Colonic mucosa (tissue), 4 donors: ENCODE measurements around the gene ALPI. TPM values are rescaled to one million over a fixed set of nuclear protein-coding genes. Genes with fewer than 3 reads are reported as not detected.

ENCODE experiments used
- DNase-seq: peaks from one replicate; pipeline ENCODE4 v3.0.0-alpha.2; 2020
- H3K27ac ChIP-seq: fragments of 200-600 bp; one replicate; pipeline ENCODE4 v1.8.0; 2021
- H3K27me3 ChIP-seq: fragments of 200-600 bp; one replicate; pipeline ENCODE4 v1.8.0; 2021
- H3K36me3 ChIP-seq: fragments of 200-600 bp; one replicate; pipeline ENCODE4 v1.8.0; 2021
- H3K4me1 ChIP-seq: fragments of 200-600 bp; one replicate; pipeline ENCODE4 v1.8.0; 2021; ENCODE audit warnings: mild to moderate bottlenecking
- H3K4me3 ChIP-seq: fragments of 200-600 bp; one replicate; pipeline ENCODE4 v1.8.0; 2021
- H3K9ac ChIP-seq, 2 donors: one replicate each; pipeline ENCODE4 v1.7.0; 2013; ENCODE audit warnings: control low read depth in 2 of 2, low read depth in 2 of 2, low read length in 2 of 2
- H3K9me3 ChIP-seq: fragments of 200-600 bp; one replicate; pipeline ENCODE4 v1.8.0; 2021
- intact Hi-C: fragments of 100-400 bp; cut with DNase I; formaldehyde crosslinking; loops from one replicate; pipeline ENCODE4 v1.14.1; 2022
- total RNA-seq, 2 donors: library from RNA; stranded (reverse); fragmentation: NEBNext Ultra II Directional in 1 of 2; extraction: Animal tissue kit (Norgen Biotek cat#: 25700) in 1 of 2; gene quantifications; one replicate each; pipeline ENCODE4 v1.2.1, GENCODE V29; 2021
- TF ChIP-seq, protein P1 (sequence below): fragments of 200-600 bp; IDR thresholded peaks from one replicate; pipeline ENCODE4 v1.8.0; 2022; ENCODE audit warnings: antibody characterized with exemption, mild to moderate bottlenecking
- donor health status: healthy.
- donor health status: DM: no; HTN: no; CAD: no.
- donor health status: DM: no; HTN: no; CAD: no.

Gene ALPI
- total RNA-seq, 2 donors from 2014 or later, result 9.4 to 27.1 TPM

DNA sequence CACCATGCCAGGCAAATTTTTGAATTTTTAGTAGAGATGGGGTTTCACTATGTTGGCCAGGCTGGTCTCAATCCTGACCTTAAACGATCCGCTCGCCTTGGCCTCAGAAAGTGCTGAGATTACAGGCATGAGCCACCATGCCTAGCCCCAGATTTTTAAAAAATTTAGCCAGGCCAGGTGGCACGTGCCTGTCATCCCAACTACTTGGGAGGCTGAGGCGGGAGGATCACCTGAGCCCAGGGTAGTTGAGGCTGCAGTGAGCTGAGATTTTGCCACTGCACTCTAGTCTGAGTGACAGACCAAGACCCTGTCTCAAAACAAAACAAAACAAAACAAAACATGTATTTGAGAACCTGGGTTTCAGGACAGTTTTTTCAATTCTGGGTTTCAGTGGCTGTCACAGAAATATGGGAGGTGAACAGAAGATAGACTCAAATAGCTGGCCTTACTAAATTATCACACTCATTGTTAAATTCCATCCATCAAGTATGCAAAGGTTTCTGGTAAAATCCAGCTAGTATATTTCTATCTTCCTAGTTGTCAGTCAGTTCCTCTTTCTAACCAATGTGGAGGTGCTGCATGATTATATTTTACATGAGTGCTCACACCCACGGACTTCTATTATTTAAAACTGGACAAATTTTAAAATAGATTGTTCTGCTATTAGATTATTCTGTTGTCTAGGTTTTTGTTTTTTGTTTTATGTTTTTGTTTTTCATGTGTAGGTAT, 43.9 kb upstream of the ALPI start:
- no peaks in the 10 kb centered on the region for H3K9me3 ChIP-seq
- peaks cover 3% of the 10 kb centered on the region for H3K27me3 ChIP-seq
- no peak for DNase-seq
- no peak overlapping the region for H3K27ac ChIP-seq
- intact Hi-C loops, result no loop called here
- TF ChIP-seq, protein P1, sequence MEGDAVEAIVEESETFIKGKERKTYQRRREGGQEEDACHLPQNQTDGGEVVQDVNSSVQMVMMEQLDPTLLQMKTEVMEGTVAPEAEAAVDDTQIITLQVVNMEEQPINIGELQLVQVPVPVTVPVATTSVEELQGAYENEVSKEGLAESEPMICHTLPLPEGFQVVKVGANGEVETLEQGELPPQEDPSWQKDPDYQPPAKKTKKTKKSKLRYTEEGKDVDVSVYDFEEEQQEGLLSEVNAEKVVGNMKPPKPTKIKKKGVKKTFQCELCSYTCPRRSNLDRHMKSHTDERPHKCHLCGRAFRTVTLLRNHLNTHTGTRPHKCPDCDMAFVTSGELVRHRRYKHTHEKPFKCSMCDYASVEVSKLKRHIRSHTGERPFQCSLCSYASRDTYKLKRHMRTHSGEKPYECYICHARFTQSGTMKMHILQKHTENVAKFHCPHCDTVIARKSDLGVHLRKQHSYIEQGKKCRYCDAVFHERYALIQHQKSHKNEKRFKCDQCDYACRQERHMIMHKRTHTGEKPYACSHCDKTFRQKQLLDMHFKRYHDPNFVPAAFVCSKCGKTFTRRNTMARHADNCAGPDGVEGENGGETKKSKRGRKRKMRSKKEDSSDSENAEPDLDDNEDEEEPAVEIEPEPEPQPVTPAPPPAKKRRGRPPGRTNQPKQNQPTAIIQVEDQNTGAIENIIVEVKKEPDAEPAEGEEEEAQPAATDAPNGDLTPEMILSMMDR, result no peak
- H3K4me3 ChIP-seq, result no peak overlapping the region
- H3K9ac ChIP-seq, result no peak overlapping the region
- H3K4me1 ChIP-seq, result no peaks in the 10 kb centered on the region
- no peaks in the 10 kb centered on the region for H3K36me3 ChIP-seq

DNA sequence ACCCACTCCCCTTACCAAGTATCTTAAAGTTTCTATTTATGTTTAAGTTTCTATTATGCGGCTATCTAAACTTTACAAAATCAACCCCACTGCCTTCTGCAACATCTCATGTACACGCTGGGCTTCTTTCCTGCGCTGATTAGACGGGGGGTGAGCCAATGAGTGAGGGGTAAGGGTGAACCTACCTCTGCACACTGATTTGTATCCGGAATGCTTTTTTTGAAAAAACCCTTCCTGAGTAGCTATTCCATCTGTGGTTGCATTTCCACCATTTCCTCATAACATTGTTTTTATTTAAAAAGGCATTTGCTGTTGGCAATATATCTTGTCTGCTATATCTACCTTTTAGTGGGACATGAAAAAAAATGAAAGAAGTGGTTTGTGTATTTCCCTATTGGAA, 43.0 kb upstream of the ALPI start:
- no peak overlapping the region for H3K27ac ChIP-seq
- no peak for DNase-seq
- no peaks in the 10 kb centered on the region for H3K4me1 ChIP-seq
- H3K27me3 ChIP-seq, result peaks cover 5% of the 10 kb centered on the region
- no peaks in the 10 kb centered on the region for H3K9me3 ChIP-seq
- no peak overlapping the region for H3K9ac ChIP-seq
- intact Hi-C loops, result no loop called here
- H3K4me3 ChIP-seq, result no peak overlapping the region
- TF ChIP-seq, protein P1, result no peak
- no peaks in the 10 kb centered on the region for H3K36me3 ChIP-seq

DNA sequence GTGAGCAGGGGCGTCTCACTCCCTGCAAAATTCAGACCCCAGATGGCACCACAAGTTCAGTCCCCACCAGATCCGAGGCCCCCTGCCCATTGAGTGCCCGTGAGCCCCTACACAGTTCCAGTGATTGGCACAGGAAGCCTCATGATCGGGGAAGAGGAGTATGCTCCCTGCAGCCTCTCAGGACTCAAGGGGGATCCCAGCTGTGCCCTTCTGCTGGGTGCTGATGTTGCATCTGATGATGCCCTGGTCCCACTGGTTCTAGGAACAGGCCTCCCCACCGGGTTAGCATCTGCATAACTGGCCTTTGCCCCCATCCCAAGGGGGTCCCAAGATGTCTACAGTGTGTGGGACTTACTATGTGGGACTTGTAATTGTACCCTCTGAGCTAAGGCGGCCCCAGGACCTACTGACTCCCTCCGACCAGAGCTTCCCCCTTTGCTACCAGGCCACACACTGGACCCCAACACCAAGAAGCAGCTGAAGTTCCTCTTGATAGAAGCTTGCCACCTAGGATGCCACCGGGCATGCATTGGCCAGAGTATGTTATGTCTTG, 40.7 kb upstream of the ALPI start:
- H3K9ac ChIP-seq, result no peak overlapping the region
- peaks cover 6% of the 10 kb centered on the region for H3K4me1 ChIP-seq
- H3K9me3 ChIP-seq, result no peaks in the 10 kb centered on the region
- no peak overlapping the region for H3K27ac ChIP-seq
- H3K36me3 ChIP-seq, result no peaks in the 10 kb centered on the region
- no peak for DNase-seq
- peaks cover 28% of the 10 kb centered on the region for H3K27me3 ChIP-seq
- intact Hi-C loops, result no loop called here
- TF ChIP-seq, protein P1, result no peak
- H3K4me3 ChIP-seq, result no peak overlapping the region

- Histone ChIP-seq H3K9me3 (no peaks in the 10 kb centered on the region), H3K36me3 (no peaks in the 10 kb centered on the region), H3K4me3 (no peak overlapping the region), H3K4me1 (peaks cover 6% of the 10 kb centered on the region), H3K27me3 (peaks cover 35% of the 10 kb centered on the region), H3K27ac (no peak overlapping the region), H3K9ac (no peak overlapping the region)
- TF ChIP-seq, protein P1, result no peak
- intact Hi-C loops, result no loop called here
- no peak for DNase-seq
These were observed 40.0 kb upstream of the ALPI start for GRCh38 chr2:232415736-232416520.

- no peaks in the 10 kb centered on the region for H3K9me3 ChIP-seq
- H3K27ac ChIP-seq, result no peak overlapping the region
- peaks cover 6% of the 10 kb centered on the region for H3K4me1 ChIP-seq
- no peak overlapping the region for H3K4me3 ChIP-seq
- H3K27me3 ChIP-seq, result peaks cover 41% of the 10 kb centered on the region
- no peak for DNase-seq
- no peak overlapping the region for H3K9ac ChIP-seq
- intact Hi-C loops, result no loop called here
- no peaks in the 10 kb centered on the region for H3K36me3 ChIP-seq
- TF ChIP-seq, protein P1, result no peak
These were observed 39.2 kb upstream of the ALPI start for GRCh38 chr2:232416521-232417470.
